Nucleus accumbens (tissue), 56 donors: ENCODE measurements around the gene CBY2.
"Not testable (repeated sequence)": the region's sequence is repeated elsewhere in the genome, so short reads cannot be mapped to it uniquely, and the experiment has no call there.

Source experiments
- DNase-seq, 56 donors: peaks; one replicate each; lab custom pipeline; 2025; lab: John Stamatoyannopoulos, UW

CBY2 gene, protein sequence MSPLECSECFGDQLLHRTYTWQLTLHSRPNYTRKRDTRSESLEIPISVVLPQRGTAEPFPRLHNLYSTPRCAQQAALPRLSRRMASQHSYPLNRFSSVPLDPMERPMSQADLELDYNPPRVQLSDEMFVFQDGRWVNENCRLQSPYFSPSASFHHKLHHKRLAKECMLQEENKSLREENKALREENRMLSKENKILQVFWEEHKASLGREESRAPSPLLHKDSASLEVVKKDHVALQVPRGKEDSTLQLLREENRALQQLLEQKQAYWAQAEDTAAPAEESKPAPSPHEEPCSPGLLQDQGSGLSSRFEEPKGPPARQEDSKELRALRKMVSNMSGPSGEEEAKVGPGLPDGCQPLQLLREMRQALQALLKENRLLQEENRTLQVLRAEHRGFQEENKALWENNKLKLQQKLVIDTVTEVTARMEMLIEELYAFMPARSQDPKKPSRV

DNA sequence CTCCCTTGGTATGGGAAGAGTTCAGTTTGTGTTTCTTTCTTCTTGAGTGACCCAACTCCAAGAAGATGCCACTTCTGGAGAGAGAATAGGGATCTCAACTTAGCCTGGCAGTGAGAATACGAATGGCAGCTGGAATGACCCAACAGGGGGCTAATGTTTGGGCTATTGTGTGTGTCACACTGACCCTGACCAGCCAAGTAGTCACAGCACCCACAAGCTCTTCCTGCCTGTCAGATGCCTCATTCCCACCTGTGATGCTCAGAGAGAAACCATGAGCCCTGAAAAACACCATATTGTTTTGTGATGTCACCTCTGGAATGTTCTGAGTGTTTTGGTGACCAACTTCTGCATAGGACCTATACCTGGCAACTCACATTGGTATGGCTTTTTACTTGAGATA is at the start of gene CBY2:
Gene CBY2 (plus strand): TSS at position 233 of the 400 bp plus-strand sequence. CDS start 71 bp downstream, at position 304.
- DNase-seq = no peak

DNA sequence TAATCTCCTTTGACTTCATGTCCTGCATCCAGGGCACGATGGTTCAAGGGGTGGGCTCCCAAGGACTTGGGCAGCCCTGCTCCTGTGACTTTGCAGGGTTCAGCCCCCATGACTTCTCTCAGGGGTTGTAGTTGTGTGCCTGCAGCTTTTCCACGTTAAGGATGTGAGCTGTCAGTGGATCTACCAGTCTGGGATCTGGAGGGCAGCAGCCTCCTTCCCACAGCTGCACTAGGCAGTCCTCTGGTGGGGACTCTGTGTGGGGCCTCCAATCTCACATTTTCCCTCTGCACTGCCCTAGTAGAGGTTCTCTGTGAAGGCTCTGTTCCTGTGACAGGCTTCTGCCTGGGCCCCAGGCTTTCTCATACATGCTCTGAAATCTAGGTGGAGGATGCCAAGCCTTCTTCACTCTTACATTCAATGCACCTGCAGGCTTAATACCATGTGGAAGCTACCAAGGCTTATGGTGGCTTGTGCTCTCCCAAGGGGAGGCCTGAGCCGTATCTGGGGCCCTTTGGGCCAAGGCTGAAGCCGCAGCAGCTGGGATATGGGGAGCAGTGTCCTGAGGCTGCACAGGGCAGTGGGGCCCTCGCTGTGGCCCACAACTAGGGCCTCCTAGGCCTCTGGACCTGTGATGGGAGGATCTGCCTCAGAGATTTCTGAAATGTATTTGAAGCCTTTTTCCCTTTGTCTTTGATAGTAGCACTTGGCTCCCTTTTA is 47.3 kb upstream of the CBY2 start:
- DNase-seq = no peak

DNA sequence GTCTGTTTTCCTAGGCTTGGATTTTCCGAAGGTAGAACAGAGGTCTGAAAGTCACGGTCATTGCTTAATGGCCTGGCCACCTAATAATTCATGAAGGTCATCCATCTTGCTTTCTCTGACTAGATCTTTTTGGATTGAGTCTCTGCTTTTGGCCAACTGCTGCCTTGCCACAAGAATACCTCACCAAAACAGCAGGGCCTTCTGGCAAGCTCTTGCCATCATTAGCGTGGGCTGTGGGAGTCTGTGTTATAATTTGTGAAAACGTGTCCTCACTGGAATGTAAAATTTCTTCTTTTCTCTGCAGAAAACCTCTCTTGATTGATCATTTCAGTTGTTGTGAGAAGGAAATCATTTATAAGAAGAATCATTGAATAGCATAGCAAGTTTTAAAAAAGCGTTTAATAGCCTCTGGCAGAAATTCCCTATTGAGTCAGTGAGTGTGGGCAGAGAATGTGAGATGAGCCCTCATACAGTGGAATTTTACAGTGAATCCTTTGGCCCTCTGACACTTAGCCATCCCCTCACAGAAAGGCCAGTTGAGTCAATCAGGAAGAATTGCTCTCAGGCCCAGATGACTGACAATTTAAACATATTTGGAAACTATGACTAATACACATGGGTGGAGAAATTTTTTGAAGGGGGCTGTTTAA is 43.4 kb upstream of the CBY2 start:
- DNase-seq = no peak

DNA sequence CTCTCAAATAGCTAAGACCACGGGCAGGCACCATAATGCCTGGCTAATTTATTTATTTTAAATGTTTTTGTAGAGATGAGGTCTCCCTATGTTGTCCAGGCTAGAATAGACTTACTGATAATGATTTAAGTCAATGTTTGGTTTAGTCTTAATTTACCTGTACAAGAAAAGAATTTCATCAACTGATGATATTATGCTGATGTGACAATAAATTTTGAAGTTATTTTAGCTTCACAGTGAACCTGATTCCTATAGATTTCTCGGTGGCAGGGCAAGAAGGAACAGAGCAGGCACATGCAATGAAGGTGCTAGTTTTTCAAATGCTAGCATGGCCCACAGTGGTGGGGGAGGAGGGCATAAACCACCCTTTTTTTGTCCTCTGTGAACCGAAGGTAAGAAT is 42.6 kb upstream of the CBY2 start:
- no peak for DNase-seq

DNA sequence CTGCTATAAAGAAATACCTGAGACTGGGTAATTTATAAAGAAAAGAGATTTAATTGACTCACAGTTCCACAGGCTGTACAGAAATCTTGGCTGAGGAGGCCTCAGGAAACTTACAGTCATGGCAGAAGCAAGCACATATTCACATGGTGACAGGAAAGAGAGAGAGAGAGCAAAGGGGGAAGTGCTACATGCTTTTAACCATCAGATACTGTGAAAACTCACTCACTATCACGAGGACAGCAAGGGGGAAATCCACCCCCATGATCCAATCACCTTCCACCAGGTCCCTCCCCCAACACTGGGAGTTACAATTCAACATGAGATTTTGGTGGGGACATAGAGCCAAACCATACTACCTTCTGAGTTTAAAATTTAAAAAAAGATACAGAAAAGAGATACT is 41.7 kb upstream of the CBY2 start:
- not testable (repeated sequence) for DNase-seq

DNA sequence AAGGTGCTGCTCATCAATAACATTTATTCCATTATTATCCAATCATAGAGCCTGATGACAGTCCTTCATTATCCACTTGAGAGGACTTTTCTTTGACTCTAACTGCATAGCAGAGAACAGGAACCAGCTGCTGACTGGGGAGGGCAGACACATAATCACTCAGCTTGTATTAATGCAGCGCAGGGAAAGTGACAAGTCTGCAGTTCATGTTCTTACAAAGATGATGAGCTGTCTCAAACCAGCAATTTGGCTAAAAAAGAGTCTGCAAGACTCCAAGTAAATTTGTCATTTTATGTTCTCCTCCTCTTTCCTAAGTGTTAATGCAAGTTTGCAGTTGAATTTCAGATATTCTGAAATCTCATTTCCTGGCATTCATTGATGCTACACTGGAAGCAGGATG is 40.0 kb upstream of the CBY2 start:
- DNase-seq = peak in 13 of 56 donors; percentile 4 to 35 (median 16)

DNA sequence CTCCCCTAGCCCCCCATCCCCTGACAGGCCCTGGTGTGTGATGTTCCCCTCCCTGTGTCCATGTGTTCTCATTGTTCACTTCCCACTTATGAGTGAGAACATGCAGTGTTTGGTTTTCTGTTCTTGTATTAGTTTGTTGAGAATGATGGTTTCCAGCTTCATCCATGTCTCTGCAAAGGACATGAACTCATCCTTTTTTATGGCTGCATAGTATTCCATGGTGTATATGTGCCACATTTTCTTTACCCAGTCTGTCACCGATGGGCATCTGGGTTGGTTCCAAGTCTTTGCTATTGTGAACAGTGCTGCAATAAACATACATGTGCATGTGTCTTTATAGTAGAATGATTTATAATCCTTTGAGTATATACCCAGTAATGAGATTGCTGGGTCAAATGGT is 39.2 kb upstream of the CBY2 start:
- not testable (repeated sequence) for DNase-seq

DNA sequence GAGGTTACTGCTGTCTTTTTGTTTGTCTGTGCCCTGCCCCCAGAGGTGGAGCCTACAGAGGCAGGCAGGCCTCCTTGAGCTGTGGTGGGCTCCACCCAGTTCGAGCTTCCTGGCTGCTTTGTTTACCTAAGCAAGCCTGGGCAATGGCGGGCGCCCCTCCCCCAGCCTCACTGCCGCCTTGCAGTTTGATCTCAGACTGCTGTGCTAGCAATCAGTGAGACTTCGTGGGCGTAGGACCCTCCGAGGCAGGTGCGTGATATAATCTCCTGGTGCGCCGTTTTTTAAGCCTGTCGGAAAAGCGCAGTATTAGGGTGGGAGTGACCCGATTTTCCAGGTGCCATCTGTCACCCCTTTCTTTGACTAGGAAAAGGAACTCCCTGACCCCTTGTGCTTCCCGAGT is 32.5 kb upstream of the CBY2 start:
- not testable (repeated sequence) for DNase-seq

DNA sequence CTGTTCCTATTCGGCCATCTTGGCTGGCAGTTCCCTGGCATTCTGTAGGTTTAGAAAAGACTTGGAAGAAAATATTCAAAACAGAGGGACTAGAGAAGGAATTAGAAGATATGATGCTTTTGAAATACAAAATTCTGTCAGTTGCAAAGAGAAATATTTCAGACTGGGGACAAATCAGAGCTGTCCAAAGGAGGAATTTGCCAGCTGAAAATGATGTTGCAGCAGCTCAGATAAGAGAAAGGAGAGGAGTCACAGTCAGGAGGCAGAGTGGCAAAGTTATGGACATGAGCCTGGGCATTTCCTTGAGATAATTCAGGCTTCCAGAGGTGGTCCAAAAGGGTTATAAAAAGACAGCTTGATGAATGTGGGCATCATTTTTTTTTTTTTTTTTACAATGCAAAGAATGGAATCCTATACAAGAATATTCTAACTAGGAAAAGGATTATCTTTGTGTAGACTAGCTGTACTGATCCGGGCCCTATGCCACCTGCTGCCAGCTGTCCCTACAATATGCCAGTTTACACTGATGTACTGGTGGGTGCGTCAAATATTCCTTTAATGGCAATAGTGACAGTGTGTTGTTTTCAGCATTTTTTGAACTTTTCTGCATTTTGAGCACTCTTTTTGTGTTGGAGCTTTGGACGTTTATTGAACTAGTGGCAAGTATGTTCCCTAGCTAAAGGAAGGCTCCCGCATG is 31.8 kb upstream of the CBY2 start:
- DNase-seq = no peak

DNA sequence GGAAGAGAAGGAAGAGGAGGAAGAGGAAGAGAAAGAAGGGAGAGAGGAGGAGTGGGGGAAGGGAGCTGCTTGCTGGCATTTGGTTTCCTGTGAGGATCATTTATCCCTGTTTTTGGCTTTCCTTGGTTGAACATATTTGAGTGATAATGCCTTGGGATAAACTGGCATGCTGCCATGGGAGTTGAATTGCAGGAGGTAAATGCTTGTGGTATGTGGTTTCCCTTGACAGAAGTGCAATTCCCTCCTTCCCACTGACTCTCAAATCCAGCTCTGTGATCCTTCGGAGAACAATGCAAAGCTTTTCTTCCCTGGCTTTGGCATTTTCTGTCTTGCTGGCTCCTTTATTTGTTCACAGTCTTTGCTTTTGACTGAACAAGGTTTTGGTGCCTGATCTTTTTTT is 27.2 kb upstream of the CBY2 start:
- DNase-seq = no peak

DNA sequence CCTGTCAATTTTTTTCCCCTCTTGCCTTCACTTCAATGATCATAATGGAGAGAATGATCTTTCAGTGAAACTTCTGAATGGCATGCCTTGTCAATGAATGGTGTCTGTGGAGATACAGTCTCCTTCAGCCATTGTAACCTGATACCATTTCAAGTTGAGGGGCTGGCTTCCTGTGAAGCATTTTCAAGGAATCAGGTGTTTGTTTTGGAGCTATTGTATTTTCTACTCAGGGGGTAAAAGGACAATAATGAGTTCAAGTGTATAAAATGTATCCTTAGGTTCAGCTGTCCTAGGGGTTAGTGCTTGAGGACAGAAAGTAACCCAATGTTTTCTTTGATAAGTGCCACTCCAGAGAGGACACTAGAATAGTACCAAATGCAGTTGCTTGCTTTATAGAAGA is 23.8 kb upstream of the CBY2 start:
- DNase-seq = no peak

DNA sequence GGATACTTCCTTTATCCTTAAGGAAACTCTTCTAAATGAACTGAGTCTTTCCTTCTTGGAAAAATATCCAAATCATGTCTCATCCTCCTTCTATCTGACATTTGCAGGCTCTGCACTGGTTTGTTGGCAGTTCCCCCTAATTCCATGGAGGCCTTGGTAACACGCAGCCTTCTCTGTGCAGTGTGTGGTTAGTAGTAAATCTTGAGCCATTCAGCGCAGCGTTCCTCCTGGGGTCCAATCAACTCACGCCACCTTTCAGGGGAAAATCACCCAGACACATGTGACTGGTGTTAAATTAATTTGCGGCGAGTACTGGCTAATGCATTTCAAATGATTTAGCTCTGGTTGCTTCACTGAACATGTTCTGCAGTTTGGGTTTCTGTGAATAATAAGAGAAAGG is 21.0 kb upstream of the CBY2 start:
- DNase-seq = no peak

DNA sequence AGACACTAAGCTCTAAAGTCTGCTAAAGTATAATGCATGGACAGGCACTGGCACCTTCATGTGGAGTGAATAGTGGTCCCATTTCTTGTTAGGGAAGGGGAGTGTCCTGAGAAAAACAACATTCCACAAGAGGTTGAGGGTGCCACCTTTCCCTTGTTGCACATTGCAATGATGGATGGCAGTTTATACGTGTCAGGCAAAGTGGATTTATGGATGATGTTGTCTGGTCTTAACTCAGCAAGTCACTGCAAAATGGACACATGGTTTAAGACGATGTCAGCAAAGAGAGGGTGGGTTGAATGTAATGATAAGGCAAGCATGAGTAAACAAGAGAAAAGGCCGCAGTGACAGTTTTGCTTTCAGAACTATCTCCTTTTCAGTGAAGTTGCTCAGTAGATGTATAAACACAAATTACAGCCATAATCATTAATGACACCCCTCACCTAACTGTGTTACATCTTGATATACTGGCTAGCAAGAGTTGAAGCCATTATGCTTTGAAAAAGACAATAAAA is 19.6 kb upstream of the CBY2 start:
- DNase-seq = no peak

DNA sequence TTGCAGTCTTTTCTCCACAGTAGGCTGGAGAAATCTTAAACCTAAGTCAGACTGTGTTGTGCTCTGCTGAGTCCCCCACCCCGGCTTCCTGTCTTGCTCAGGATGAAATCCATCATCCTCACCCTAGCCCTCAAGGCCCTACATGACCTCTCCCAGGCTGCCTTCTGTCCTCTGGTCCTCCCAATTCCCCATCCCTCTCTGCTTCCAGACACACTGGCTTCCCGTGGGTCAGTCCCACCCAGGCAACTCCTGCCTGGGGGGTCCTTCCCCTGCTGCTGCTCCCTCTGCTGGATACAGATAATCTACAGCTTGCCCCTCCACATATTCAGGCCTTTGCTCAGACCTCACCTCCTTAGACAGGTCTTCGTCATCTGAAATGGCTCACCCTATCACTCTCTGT is 18.4 kb upstream of the CBY2 start:
- no peak for DNase-seq

DNA sequence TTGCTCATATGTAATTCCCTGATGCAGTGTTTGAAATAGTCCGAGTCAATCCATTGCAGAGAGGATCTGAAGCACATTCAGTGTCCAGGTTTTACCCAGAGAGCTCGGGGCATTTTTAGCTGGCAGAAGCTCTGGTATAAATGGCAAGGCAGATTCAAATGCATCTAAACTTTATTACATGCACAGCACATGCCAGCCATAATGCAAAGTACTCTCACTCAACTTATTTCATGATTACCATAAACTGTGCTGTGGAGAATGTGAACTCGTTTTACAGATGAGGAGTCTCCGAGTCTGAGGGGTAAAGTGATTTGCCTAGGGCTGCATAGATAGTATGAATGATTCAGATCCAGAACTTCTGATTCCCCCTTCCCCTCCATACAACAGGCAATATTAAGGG is 13.5 kb upstream of the CBY2 start:
- DNase-seq = no peak

DNA sequence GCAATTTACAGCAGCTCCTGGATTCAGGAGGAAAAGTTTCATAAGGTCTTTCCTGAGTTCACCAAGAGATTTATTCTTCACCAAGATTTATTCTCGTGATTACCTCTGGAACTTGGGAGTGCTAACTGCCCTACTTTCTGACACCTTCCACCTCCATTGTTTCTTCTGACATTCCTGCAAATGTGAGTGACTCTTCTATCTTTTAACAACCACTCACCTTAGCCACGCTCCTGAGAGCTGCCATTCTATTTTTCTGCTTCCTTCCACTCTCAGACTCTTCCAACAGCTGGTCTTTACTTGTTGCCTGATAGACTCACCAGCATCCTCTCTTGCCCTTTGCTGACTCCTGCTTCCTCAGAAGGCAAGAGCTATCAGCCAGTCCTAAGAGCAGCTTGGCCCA is 11.5 kb upstream of the CBY2 start:
- no peak for DNase-seq

DNA sequence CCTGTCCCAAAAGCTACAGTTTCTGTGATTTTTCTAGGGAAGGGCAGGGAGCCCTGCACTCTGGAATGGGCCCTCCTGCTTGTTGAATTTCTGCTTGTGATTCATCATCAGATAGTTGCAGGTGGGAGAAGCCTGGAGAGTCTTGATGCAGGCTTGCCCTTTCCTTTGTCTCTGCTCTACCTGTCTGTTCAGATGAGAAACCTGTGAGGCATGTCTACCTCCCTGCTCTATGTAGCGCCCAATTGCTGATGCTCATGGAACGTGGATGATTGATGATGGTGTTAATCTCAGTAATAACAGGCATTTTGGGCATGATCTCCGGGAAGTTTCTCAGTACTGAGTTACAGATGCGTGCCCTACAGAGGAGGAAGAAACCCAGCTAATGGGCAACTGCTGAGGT is 10.9 kb upstream of the CBY2 start:
- no peak for DNase-seq

DNA sequence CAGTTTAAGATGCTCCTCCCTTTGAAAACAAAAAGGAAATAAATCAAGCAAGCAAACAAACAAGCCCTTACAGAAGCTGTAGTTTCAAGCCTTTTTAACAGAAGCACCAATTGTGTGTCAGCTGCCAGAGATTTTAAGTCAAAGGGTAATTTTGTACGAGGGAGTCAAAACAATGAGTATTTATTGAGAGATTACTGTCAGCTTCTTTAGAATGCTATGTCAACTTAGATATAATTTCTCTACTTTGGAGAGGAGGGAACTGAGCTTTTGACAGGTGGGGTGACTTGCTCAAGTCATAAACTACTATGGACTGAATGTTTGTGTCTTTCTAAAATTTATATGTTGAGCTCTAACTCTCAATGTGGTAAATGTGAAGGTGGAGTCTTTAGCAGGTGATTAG is 10.5 kb upstream of the CBY2 start:
- DNase-seq = no peak

DNA sequence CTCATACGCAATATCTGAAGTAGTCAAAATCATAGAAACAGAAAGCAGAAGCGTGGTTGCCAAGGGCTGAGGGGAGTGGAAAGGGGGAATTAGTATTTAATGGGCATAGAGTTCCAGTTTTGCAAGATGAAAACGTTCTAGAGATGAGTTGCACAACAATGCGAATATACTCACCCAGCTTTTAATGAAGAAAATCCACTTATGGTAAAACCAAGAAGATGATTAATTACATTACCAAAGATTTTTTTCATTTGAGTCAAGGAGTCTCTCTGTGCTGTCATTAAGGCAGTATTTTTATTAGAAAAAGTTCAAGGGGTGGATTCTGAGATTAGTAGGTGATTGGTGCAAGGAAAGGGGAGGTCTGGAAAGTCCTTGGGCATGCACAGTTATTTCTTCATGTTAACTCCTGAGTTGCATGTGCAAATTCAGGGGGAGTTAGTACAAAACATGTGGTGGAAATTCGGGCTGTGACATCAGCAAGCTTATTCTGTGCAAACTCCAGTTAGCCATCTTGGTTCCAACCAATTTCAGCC is 6.9 kb upstream of the CBY2 start:
- no peak for DNase-seq

DNA sequence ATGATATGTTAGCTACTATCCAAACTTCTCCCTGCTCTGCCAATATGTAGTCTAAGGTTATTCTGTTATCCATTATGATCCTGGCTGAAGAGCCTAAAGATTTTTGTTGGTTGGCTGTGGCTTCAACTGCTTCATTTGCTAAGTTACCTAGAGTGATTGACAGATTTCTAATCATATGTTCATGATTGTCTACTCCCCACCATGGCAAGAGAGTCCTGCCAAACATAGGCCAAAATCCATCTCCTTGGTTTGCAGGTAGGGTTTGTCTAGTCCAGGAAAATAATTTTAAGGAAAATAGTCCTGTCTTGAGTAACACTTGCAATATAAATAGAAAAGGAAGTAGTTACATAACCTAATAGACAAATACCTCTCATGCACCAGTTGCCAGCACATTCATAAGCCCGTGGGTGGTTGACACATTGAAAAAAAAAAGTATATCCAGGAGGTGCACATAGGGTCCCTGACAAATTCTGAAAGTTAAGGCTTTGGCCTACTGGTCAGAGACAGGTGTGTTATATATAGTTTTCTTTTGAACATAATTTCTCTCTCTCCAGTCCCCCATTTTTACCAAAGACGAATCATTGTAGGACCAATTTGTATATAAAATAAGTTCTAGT is 5.4 kb upstream of the CBY2 start:
- DNase-seq = no peak
